ENCODE results near the gene PEPD.
"Not testable (repeated sequence)": the region's sequence is repeated elsewhere in the genome, so short reads cannot be mapped to it uniquely, and the experiment has no call there.

The PEPD gene

DNA sequence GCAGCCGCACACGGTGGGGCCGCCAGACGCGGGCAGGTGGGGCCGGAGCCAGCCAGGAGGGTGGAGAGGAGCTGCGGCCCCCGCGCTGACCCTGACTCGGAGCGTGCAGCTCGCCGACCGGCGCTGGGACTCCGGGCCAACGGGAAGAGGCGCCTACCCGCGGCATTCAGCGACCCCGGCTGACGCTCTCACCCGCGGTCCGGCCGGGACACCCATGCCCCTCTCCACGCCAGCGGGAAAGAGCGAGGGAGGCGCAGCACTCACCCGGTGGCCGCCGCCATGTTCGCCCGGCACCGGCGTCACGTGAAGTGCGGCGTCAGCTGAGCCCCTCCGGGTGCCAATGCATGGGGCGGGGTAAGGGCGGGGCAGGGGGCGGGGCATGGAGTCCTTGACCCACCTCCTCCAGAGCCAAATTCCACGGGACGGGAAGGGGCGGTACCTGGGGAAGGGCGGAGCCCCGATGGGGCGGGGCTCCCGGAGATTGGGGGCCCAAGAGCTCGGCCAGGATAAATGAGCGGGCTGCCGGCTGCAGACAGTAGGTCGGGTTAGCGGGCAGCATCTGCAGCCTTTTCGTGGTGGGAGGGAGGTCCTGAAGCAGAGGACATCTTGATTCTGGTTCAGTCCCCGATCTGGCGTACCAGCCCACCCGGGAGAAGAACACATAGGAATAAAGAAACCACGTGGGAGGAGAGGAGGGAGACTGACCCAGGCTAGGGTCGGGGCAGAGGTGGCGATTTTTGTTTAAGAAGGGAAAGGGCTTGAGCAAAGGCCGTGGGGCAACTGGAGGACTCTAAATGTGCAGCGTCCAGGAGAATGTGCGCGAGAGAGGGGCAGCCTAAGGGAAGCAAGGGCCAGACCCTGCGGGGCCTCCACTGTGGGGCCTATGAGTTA lies at the start of gene PEPD:
TSS of gene PEPD (minus strand) at position 312 of the 891 bp plus-strand sequence. CDS start at position 281, 31 bp downstream.
- FAIRE-seq = no peak

DNA sequence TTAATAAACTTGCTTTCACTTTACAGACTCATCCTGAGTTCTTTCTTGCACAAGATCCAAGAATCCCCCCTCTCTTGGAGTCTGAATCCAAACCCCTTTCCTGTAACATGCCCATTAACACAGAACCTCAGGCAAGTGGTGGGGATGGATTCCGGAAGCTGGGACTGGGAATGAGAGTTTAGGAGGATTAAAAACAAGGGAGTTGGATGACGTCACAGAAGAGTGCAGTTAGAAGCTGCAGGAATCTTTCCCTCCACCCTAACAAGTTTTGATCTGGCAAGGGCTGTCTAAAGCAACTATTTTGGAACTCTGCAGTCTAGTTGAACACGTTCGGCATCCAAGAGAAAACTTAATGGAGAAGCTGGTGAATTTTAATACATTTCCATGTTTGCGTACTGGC lies 48.2 kb upstream of the PEPD start:
- no peak for FAIRE-seq

DNA sequence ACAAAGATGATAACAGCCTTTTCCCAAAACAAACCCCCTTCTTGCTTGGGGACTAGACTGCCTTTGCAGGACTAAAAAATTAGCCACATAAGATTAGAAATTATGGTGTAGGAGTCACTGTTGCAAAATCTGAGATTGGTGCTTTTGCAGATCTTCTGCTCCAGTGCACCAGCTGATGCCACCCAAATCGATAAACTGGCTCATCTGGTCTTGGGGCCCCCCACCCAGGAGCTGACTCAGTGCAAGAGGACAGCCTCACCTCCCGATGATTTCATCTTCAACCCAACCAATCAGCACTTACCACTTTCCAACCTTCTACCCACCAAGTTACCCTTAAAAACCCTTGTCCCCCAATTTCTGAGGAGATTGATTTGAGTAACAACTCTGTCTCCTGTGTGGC lies 47.1 kb upstream of the PEPD start:
- FAIRE-seq = no peak

DNA sequence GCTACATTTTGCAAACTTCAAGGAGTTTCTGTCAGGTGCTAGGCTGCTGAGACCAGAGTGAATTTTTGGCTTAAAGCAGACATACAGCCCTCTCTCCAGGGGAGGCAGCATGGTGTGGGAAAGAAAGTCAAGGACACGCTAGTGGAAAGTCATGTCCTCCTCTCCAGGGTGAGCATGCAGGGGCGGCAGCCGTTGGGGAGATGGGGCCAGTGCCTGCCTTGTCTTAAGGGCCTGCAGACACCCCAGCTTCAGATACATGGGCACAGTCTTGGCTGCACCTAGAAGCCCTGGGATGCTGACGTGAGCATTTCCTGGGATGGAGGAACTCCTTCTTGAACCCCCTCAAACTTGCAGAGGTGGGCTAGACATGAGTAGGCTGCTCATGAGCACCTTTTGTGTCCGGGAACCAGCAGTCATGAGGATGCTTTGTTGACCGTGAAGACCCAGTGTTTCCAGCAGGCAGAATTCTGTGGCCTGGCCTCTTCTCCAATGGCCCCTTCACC lies 43.3 kb upstream of the PEPD start:
- no peak for FAIRE-seq

DNA sequence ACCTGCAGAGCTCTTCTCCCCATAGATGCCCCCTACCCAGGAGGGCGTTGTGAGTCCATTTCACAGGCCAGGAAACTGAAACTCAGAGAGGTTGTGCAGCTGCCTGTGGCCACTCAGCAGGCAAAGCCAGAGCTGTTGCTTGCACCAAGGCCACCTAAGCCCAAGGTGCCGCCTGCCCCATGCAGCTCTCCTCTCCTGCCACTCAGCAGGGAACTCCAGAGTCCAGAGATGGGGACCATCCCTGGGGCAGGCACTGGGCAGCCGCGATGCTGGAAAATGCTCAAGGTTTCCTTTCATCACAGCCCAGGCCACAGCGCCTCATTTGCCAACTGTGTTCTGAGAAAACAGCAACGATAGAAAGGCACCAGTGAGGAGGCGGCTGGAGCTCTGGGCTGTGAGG lies 41.0 kb upstream of the PEPD start:
- no peak for FAIRE-seq

DNA sequence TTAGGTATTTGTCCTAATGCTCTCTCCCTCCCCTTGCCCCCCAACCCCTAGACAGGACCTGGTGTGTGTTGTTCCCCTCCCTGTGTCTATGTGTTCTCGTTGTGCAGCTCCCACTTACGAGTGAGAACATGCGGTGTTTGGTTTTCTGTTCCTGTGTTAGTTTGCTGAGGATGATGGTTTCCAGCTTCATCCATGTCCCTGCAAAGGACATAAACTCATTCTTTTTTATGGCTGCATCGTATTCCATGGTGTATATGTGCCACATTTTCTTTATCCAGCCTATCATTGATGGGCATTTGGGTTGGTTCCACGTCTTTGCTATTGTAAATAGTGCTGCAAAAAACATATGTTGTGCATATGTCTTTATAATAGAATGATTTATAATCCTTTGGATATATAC lies 40.1 kb upstream of the PEPD start:
- not testable (repeated sequence) for FAIRE-seq

DNA sequence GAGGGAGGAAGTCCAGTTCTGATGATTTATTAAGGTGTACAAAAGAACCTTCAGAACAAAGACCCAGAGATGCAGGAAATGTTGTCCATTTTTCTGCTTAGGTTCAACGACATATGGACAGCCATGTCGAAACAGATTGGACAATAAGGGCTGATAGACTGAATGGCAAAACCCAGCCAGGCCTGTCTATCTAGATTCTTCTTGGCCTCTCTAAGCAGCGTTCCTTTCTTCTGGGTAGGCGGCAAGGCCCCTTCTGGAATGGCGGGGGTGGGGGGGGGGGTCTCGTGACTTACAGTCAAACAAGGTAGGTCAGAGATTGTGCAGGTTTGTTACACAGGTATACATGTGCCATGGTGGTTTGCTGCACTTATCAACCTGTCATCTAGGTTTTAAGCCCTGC lies 39.7 kb upstream of the PEPD start:
- FAIRE-seq = no peak

DNA sequence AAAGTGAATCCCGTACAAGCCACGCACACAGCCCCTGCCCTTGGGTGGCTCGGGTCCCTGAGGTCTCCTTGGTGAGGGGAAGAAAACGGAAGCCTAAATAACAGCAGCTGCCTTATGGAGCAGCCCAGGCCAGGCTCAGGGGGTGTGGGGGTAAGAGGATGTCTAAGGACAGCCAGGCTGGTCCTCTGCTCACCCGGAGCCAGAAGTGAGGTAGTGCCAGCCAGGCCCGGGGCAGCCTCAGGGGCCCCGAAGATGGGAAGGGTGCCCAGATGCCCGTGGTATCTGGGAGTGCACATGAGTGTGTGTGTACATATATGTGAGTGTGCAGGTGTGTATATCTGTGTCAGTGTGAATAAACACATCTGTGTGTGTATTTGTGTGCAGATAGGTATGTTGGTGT lies 38.4 kb upstream of the PEPD start:
- no peak for FAIRE-seq

DNA sequence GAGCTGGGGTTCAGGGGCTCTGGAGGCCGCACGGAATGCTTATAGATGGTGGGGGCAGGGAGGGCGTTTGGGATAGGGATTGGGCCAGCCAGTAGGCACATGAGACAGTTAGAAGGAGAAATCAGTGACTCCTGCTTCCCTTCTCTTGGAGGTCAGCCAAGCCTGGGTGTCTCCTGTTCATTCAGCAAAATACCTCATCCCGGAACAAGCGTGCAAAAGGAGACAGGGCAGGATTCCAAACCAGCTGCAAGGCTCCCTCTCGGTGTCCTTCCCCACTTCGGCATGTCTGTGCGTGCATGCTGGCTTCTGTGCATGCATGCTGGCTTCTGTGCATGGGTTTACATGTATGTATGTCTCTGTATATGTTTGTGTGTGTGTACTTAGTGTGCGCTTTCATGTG lies 37.3 kb upstream of the PEPD start:
- FAIRE-seq = no peak

DNA sequence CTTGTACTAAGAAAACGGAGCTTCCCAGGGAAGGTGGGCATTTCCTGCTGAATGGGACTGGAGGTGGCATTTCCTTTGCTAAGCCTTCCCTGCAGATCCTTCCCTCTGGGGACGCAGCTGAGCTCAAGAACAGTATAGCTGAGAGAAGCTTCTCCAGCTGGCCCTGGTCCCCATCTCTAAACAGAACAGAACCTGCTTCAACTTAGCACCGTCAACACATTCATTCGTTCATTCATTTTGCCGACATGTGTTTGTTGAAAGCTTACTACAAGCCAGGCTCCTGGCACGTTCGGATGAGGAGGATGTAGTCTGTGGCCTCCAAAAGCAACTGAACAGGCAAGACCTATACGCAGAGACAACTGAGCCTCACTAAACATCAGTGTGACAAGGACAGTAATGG lies 36.6 kb upstream of the PEPD start:
- no peak for FAIRE-seq

DNA sequence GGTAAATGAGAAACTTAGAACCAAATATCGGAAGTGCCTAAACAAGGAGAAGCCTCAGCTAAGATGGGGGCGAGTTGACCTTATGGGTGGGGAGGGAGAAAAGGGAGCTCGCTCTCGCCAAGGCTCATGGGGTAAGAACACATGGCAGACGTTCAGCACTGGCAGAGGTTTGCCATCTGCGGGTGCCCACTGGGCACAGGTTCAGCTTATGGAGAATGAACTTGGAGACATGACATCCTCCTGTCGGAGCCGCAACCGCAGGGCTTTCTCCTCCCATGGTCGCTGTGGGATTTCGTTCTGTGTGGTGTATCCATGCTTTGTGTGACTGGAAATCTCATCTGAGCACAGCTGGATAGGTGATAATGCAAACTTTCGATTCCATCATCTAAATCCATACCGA lies 36.1 kb upstream of the PEPD start:
- no peak for FAIRE-seq

DNA sequence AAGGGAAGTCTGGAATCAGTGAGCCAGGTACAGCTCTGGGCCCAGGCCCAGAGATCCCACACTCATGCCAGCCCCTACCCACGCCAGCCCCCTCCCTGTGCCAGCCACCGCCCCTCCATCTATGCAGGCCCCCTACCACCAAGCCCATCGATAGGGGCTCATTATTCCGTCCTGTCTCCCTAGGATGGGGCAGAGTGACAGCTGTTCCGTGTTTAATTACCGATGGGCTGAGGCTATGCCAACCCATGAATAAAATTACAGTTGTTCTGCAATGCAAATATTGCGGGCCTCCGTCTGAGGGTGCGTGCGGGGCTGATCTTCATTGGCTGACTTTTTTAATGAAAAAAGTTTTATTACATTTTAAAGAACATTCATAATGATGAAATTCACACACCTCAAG lies 35.6 kb upstream of the PEPD start:
- FAIRE-seq = no peak

DNA sequence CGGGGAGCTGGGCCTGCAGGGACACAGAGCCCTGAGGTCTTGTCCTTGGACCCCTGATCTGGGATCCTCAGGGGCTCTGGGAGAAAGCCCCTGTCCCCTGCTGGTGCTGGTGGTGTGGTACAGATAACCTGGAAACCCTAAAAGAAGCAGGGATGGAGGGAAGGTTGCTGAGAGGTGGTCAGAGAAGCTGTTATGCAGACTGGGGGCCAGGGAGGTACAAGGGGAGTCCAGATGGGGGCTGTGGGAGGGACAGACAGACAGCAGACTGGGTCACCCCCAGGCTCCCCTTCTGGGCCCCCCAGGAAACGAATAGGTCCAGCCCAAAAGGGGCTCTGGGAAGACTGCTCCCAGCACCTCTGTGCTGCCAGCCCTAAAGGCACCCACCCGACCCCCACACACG lies 34.7 kb upstream of the PEPD start:
- no peak for FAIRE-seq

DNA sequence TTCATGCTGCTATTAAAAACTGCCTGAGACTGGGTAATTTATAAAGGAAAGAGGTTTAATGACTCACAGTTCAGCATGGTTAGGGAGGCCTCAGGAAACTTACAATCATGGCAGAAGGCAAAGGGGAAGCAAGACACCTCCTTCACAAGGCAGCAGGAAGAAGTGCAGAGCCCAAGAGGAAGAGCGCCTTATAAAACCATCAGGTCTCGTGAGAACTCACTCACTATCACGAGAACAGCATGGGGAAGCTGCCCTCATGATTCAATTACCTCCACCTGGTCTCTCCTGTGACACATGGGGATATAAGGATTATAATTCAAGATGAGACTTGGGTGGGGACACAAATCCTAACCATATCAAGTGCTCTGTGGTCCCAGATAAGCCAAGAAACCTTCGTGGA lies 34.1 kb upstream of the PEPD start:
- FAIRE-seq = not testable (repeated sequence)

DNA sequence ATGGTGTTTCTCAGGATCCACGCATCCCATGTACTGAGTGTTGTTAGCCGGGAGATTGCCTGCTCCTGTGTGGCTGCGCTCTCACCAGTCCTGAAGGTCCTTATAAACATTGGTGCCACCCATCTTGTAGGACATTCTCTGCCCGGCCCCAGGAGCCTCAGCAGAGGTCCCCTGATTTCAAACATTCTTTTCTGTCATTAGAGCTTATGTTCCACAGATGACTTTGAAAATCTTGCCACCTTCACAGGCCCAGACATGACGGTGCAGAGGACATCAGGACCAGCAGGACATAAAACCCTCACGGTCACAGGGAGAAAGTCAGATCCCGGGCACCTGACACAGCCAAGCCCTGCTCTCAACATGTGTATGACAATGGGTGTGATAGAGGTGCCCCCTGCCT lies 33.2 kb upstream of the PEPD start:
- FAIRE-seq = no peak

DNA sequence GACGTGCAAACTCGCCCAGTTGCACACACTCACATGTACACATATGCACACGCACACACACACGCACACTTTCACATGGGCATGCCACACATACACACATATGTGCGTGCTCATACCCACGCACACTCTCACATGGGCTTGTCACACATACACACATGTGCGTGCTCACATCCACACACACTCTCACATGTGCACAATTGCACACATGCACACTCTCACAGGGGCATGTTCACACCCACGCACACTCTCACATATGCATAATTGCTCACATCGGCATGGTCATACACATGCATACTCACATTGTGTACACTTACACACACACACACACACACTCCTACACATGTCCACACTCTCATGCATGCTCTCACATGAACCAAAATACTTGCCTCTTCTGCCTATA lies 32.8 kb upstream of the PEPD start:
- FAIRE-seq = no peak

DNA sequence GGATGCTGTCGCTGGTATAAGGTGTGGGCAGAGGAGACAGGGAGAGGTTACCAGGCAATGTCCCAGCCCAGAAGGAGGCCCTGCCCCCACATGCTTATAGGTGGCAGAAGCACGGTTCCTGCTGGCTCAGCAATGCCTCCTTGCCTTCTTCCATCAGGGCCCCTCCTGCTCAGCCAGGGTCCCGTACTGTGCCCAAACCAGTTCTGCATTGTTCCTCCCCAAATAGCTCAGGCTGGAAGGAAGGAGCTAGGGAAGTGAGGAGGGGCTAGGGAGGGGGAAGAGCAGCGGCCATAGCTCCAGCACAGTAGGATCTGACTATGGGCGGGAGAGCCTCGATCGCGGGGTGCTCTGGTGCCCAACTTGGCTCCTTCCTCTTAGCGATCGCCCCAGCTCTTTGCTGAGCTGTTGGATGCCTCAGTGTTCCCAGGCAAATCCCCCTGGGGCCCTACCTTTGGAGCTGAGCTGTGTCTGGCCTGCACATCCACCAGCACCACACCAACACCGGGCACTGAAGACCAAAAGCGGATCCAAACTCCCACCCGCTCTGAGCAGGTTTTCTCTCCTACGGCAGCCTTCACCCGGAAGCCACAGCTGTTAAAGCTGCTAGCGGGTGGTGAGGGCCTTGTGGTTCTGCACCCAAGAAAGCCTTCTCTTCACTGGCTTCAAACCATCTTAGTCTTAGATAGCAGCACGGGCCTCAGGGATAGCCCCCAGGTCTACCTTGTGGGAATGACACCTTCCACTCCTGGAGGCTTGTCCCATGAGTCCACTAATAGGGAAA lies 32.1 kb upstream of the PEPD start:
- FAIRE-seq = no peak

DNA sequence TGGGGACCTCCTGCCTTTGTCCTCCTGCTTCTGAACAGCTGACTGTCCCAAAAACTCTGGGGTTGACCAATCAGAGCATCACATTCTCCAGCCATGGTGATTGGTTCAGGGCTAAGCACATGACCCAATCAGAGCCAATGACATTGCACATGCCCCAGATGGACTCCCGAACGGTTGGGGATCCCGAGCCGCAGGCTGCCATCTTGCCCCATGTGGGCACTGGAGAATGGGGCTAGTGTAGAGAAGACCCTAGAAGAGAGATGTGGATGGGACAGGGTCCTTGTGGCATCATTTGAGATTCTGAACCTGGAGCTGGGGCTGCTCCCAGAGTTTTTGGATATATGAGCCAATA lies 31.3 kb upstream of the PEPD start:
- no peak for FAIRE-seq

DNA sequence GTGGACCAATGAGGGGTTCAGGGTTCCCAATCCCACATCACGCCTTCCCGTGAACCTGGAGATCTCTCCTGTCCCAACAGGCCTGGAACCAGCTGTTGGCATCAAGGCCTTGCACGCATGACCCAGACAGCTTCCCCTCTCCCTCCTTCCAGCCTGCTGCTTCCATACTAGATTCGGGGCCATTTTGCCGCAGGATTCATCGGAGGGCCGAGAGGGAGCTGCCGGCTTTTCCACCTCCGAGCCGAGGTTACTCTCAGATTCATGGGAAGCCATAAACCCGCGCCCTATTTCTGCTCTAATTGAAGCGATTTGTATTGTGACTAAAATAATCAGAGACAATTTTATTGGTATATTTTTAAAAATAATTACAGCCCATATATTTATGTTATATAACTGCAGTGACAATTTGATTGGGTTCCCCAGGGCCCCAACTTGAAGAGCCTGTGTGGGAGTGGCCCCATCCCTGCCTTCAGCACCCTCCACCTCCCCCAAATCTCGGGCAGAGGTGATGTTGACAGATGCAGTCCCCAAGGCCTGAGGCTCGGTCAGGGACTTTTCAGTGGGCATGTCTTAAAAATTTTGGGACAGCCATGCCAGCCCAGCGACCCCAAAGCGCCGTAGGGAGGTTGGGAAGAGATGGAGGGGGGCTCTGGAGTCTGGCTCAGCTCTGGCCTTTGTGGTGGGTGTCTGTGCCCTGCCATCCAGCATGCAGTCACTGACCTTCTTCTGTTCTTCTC lies 30.8 kb upstream of the PEPD start:
- no peak for FAIRE-seq

DNA sequence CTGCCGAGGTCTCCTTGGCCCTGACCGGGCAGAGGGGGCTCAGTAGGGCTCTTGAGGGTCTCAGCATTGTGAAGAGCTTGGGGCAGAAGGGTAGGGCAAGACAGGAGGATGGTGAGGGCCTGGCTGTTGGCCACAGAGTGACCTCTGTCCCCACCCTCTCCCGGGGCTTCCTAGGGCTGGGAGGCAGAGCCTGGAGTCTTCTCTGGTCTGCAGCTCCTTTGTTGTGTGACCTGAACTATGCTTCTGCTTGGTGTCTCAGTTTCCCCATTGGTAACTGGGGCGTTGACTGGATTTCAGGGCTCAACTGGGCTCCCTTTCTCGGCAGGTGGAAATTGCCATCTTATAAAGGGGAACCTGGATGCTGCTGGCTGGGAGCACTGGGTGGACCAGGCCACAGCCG lies 30.1 kb upstream of the PEPD start:
- FAIRE-seq = no peak

DNA sequence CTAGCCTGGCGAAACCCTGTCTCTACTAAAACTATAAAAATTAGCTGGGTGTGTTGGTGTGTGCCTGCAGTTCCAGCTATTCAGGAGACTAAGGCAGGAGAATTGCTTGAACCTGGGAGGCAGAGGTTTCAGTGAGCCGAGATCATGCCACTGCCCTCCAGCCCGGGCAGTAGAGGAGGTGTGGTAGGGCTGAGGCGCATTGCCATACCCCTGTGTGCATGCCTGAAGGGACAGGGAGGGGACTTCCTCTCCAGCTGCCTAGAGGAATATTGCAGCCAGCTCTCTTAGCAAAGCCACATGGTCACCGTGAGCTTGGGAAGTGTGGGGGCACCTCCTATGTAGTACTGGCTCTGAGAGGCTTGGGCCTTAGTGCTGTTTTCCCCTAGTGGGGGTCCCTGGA lies 29.2 kb upstream of the PEPD start:
- FAIRE-seq = no peak

DNA sequence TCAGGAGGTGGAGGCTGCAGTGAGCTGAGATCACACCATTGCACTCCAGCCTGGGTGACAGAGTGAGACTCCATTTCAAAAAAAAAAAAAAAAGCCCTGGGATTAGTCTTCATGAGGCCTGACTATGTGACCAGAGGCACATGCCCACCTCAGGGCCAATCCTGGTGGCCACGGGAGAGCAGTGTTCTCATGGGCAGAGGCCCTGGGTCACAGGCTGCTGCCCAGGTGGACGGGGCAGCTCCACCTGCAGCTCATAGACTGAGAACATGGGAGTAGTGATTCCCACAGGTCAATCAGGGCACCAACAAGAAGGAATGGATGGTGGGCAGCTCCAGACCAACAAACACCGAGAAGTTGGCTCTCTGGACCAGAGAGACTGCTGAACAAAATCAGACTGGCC lies 26.1 kb upstream of the PEPD start:
- FAIRE-seq = no peak

DNA sequence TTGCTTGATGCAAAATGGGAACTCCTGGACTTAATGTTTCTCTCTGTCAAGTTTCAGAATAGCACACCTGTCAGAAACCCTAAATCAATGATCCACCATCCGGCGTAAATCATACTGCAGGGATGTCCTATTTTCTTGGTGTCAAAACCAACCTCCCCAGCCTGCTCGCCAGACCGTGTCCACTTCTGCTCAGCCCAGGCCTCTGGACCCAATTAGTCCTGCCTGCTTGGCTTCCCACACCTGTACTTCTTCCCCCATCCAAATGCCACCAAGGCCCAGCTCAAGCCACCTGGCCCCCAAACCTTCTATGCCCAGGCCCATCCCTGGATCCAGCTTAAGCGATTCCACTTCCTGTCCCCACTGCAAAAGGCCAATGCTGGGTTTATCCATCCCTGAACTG lies 25.1 kb upstream of the PEPD start:
- no peak for FAIRE-seq

Measured in A204.1 (cell line).